Common myeloid progenitor, CD34-positive (primary cell): ENCODE data around the gene SV2B.

ENCODE experiments used
- CTCF ChIA-PET: fragments of 350-600 bp; sonication (Branson Sonifier 250); formaldehyde crosslinking; loops from one replicate; lab custom pipeline; 2021; ENCODE audit warnings: antibody characterized with exemption; lab: Charles Lee
- POLR2A ChIA-PET: fragments of 350-600 bp; sonication (Branson Sonifier 250); formaldehyde crosslinking; loops from one replicate; lab custom pipeline; 2021; ENCODE audit warnings: antibody characterized with exemption; lab: Charles Lee
- DNase-seq, 3 donors: peaks; one replicate each; pipeline versions ENCODE4 v3.0.0 to v3.0.0-alpha.2; 2013
- H3K27ac ChIP-seq, 2 experiments: 1 replicate in 1 of 2; 2 replicates in 1 of 2; pipeline ENCODE4 v1.7.0; 2013; ENCODE audit warnings: inconsistent platforms in 2 of 2, low read length in 2 of 2, mild to moderate bottlenecking in 2 of 2, low read depth in 1 of 2, moderate library complexity in 1 of 2; ENCODE audit not compliant: severe bottlenecking in 2 of 2, insufficient read depth in 1 of 2, poor library complexity in 1 of 2
- H3K27me3 ChIP-seq, 5 experiments: replicated peaks in 2 of 5; 1 replicate in 3 of 5; 2 replicates in 2 of 5; pipeline versions ENCODE4 v1.6.1 to v1.7.0; 2013; ENCODE audit warnings: low read length in 4 of 5, mild to moderate bottlenecking in 2 of 5, moderate library complexity in 2 of 5, inconsistent platforms in 1 of 5; ENCODE audit not compliant: insufficient read depth in 5 of 5, control insufficient read depth in 4 of 5
- H3K36me3 ChIP-seq, 4 experiments: 1 replicate in 2 of 4; 2 replicates in 2 of 4; pipeline versions ENCODE4 v1.6.1 to v1.7.0; 2013; ENCODE audit warnings: low read length in 3 of 4, control low read depth in 1 of 4, mild to moderate bottlenecking in 1 of 4; ENCODE audit not compliant: control insufficient read depth in 4 of 4, insufficient read depth in 4 of 4
- H3K4me1 ChIP-seq, 4 experiments: 1 replicate in 3 of 4; 2 replicates in 1 of 4; pipeline versions ENCODE4 v1.6.1 to v1.7.1; 2013; ENCODE audit warnings: low read length in 3 of 4, mild to moderate bottlenecking in 3 of 4, control low read depth in 1 of 4, inconsistent platforms in 1 of 4, moderate library complexity in 1 of 4; ENCODE audit not compliant: control insufficient read depth in 4 of 4, insufficient read depth in 4 of 4; ENCODE audit errors: control extremely low read depth in 1 of 4
- H3K4me3 ChIP-seq, 7 experiments: 1 replicate in 4 of 7; 2 replicates in 3 of 7; pipeline versions ENCODE4 v1.5.1 to v1.7.0; 2013; ENCODE audit warnings: mild to moderate bottlenecking in 7 of 7, low read length in 6 of 7, moderate library complexity in 6 of 7, inconsistent platforms in 2 of 7, low read depth in 2 of 7, control low read depth in 1 of 7; ENCODE audit not compliant: insufficient read depth in 4 of 7, control insufficient read depth in 1 of 7; ENCODE audit errors: extremely low read depth in 1 of 7
- H3K9me3 ChIP-seq, 5 experiments: 1 replicate in 4 of 5; 2 replicates in 1 of 5; pipeline versions ENCODE4 v1.6.1 to v1.7.1; 2013; ENCODE audit warnings: low read length in 4 of 5, mild to moderate bottlenecking in 2 of 5, inconsistent platforms in 1 of 5, low read depth in 1 of 5, moderate library complexity in 1 of 5; ENCODE audit not compliant: control insufficient read depth in 4 of 5, insufficient read depth in 2 of 5; ENCODE audit errors: control extremely low read depth in 1 of 5
- WGBS: methylation state at CpG from one replicate; pipeline ENCODE4 v1.1.5; 2013; ENCODE audit not compliant: insufficient coverage; 5-methylcytosine and 5-hydroxymethylcytosine counted together

SV2B gene

DNA sequence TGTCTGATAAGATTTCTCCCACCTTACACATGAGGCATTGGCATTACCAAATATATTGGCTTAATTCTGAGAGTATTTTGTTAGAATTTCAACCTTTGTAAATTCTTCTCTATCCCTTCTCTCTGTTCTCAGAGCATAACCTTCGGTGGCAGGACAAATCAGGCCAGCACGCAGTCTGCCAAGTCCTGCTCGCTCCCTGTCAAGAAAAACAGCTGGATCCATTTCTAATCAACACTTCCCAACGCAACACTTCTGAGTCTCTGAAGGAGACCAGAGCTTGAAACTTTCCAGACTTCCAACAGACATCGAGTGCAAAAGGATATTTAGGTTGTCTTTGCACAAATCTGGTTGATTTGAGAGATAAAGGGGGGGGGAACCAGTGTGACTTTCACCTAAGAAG is 125.7 kb downstream of the SV2B start:
- 93% methylated on average over 3 of the region's 5 CpGs for WGBS
- H3K36me3 ChIP-seq: no peaks in the 10 kb centered on the region
- POLR2A ChIA-PET: no interaction called here
- H3K27ac ChIP-seq: no peak overlapping the region
- no peak for DNase-seq
- peaks cover 0 to 3% (median 0%) of the 10 kb centered on the region in 5 experiments for H3K9me3 ChIP-seq
- CTCF ChIA-PET: interaction anchor here (0.6 to 4.6 kb wide), 6 partner anchors 9 to 171 kb away, joined by 3 to 25 read pairs (median 4); no protein-coding TSS in a partner anchor
- H3K27me3 ChIP-seq: peaks cover 0 to 11% (median 0%) of the 10 kb centered on the region in 5 experiments
- H3K4me3 ChIP-seq: no peak overlapping the region
- no peaks in the 10 kb centered on the region for H3K4me1 ChIP-seq

- peaks cover 0 to 8% (median 0%) of the 10 kb centered on the region in 5 experiments for H3K27me3 ChIP-seq
- H3K4me1 ChIP-seq: no peaks in the 10 kb centered on the region
- no peak overlapping the region for H3K4me3 ChIP-seq
- no peak for DNase-seq
- no peak overlapping the region for H3K27ac ChIP-seq
- POLR2A ChIA-PET: no interaction called here
- no peaks in the 10 kb centered on the region for H3K36me3 ChIP-seq
- H3K9me3 ChIP-seq: peaks cover 0 to 3% (median 0%) of the 10 kb centered on the region in 5 experiments
- 44% methylated on average over 1 of the region's 3 CpGs for WGBS
- CTCF ChIA-PET: interaction anchor here (0.8 to 4.6 kb wide), 4 partner anchors 15 to 270 kb away, joined by 3 to 25 read pairs (median 3); no protein-coding TSS in a partner anchor
Measured at GRCh38 chr15:91227117-91227516, 127.1 kb downstream of the SV2B start.

DNA sequence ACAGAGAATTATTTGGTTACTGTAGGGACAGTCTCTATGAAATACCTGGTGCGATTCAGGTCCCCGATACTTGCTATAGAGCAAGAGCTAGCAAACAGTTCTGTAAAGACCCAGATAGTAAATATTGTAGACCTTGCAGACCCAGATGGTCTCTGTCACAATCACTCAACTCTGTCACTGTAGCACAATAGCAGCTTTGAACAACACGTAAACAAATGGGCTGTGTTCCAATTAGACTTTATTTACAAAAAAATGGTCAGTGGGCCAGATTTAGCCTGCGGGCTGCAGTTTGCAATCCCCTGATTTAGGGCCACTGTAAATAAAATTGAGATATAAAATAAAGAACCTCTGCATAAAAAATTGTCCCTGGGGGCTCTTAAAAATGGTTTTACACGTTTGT is 127.7 kb downstream of the SV2B start:
- DNase-seq: no peak
- no peak overlapping the region for H3K4me3 ChIP-seq
- no peaks in the 10 kb centered on the region for H3K36me3 ChIP-seq
- POLR2A ChIA-PET: no interaction called here
- H3K27me3 ChIP-seq: peaks cover 0 to 8% (median 0%) of the 10 kb centered on the region in 5 experiments
- H3K27ac ChIP-seq: no peak overlapping the region
- peaks cover 0 to 3% (median 0%) of the 10 kb centered on the region in 5 experiments for H3K9me3 ChIP-seq
- 90% methylated on average over 3 of the region's 5 CpGs for WGBS
- H3K4me1 ChIP-seq: no peaks in the 10 kb centered on the region
- CTCF ChIA-PET: interaction anchor here (0.8 to 4.6 kb wide), 4 partner anchors 15 to 271 kb away, joined by 3 to 25 read pairs (median 3); no protein-coding TSS in a partner anchor

DNA sequence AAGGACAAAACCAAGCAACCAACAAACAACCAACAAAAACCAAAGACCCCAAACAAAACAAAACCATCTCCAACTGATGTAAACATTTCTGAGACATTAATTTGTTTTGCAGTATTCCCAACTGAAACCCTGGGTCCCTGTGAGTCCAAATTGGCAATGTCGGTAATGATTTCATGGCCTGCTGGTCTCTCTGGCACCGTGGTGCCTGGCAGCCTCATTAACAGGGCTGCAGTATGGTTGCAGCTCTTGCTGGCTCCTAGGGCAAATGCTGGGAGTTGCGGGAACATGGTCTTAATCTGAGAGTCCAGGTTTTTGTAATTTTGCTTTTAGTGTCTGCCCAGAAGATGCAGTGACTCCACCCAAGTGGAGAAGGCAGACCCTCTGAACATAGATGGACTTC is 128.3 kb downstream of the SV2B start:
- CTCF ChIA-PET: interaction anchor here (4.6 kb wide), 1 partner anchor 173 kb away, joined by 25 read pairs; no protein-coding TSS in a partner anchor
- no peak for DNase-seq

GRCh38 chr15:91228890-91229289 is 128.8 kb downstream of the SV2B start:
- DNase-seq: no peak
- Histone ChIP-seq H3K27me3 (peaks cover 0 to 8% (median 0%) of the 10 kb centered on the region in 5 experiments), H3K4me1 (no peaks in the 10 kb centered on the region), H3K27ac (no peak overlapping the region), H3K36me3 (no peaks in the 10 kb centered on the region), H3K4me3 (no peak overlapping the region), H3K9me3 (peaks cover 0 to 8% (median 0%) of the 10 kb centered on the region in 5 experiments)
- ChIA-PET POLR2A (no interaction called here), CTCF (no interaction called here)
- 98% methylated on average over 4 of the region's 9 CpGs for WGBS

More for the DNA sequence above, 128.3 kb downstream of the SV2B start:
- Histone ChIP-seq H3K27me3 (peaks cover 0 to 8% (median 0%) of the 10 kb centered on the region in 5 experiments), H3K36me3 (no peaks in the 10 kb centered on the region), H3K9me3 (peaks cover 0 to 6% (median 0%) of the 10 kb centered on the region in 5 experiments), H3K4me3 (no peak overlapping the region), H3K27ac (no peak overlapping the region), H3K4me1 (no peaks in the 10 kb centered on the region)
- POLR2A ChIA-PET: no interaction called here
- WGBS: 100% methylated on average over 2 of the region's 3 CpGs

- no peak for DNase-seq
- H3K4me1 ChIP-seq: no peaks in the 10 kb centered on the region
- no peak overlapping the region for H3K27ac ChIP-seq
- CTCF ChIA-PET: interaction anchor here (1.4 kb wide), 1 partner anchor 26 kb away, joined by 4 read pairs; no protein-coding TSS in a partner anchor
- POLR2A ChIA-PET: interaction anchor here (0.7 kb wide), 1 partner anchor 1620 kb away, joined by 5 read pairs; no protein-coding TSS in a partner anchor
- peaks cover 0 to 13% (median 2%) of the 10 kb centered on the region in 5 experiments for H3K27me3 ChIP-seq
- no peaks in the 10 kb centered on the region for H3K36me3 ChIP-seq
- H3K9me3 ChIP-seq: peaks cover 0 to 8% (median 0%) of the 10 kb centered on the region in 5 experiments
- WGBS: 93% methylated on average over 2 of the region's 6 CpGs
- H3K4me3 ChIP-seq: no peak overlapping the region
Measured at GRCh38 chr15:91231703-91232102, 131.6 kb downstream of the SV2B start.

GRCh38 chr15:91234759-91235158 is 134.7 kb downstream of the SV2B start:
- H3K27ac ChIP-seq: no peak overlapping the region
- H3K9me3 ChIP-seq: peaks cover 0 to 8% (median 0%) of the 10 kb centered on the region in 5 experiments
- H3K4me3 ChIP-seq: no peak overlapping the region
- ChIA-PET CTCF (interaction anchor here (0.8 to 4.9 kb wide), 2 partner anchors 9 to 12 kb away, joined by 3 to 30 read pairs; no protein-coding TSS in a partner anchor), POLR2A (no interaction called here)
- WGBS: 100% methylated on average over 1 of the region's 2 CpGs
- H3K4me1 ChIP-seq: no peaks in the 10 kb centered on the region
- peaks cover 0 to 15% (median 2%) of the 10 kb centered on the region in 5 experiments for H3K27me3 ChIP-seq
- DNase-seq: no peak
- no peaks in the 10 kb centered on the region for H3K36me3 ChIP-seq
